Fibroblast of gingiva (primary cell): ENCODE data around the gene CST1.
"Not testable (repeated sequence)": the region's sequence is repeated elsewhere in the genome, so short reads cannot be mapped to it uniquely, and the experiment has no call there.

Experiments used
- DNase-seq: peaks from one replicate; pipeline ENCODE4 v3.0.0-alpha.2; 2011; ENCODE audit warnings: low read depth

The CST1 gene

GRCh38 chr20:23754731-23755130, 4.0 kb upstream of the CST1 start:
- DNase-seq, result peak; percentile 15

DNA sequence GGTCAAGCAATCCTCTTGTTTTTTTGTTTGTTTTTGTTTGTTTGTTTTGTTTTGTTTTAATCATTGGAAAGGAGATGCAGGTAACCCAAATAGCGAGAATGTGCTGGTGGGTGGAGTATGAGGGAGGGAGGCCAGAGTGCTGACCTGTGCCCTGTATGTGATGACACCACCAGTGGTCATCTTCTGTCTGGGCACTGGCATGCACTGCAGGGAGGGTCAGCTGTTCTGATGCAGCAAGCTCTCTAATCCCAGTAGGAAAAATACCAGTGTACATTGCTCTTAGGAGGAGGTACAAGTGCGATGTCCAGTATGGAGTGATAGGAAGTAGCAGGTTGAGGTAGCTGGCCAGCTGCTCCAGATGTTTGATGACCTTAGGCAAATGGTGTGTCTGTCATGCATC, 2.9 kb upstream of the CST1 start:
- DNase-seq, result no peak

DNA sequence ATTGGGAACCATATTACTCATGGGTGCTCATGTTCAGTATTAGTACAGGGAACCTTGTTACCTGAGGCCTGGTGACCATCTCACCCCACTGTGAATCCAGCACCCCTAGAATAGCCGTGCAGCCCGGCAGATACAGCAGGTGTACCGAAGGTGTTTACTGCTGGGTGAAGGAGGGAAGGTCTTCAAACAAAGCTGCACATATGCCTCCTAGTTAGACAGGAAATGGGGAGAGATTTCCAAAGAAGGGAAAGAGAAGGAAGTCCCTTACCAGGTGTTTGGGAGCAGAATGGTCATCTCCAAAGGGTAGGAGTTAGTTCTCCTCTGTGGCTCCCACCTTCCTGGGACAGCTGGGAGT, 2.4 kb upstream of the CST1 start:
- DNase-seq, result no peak

DNA sequence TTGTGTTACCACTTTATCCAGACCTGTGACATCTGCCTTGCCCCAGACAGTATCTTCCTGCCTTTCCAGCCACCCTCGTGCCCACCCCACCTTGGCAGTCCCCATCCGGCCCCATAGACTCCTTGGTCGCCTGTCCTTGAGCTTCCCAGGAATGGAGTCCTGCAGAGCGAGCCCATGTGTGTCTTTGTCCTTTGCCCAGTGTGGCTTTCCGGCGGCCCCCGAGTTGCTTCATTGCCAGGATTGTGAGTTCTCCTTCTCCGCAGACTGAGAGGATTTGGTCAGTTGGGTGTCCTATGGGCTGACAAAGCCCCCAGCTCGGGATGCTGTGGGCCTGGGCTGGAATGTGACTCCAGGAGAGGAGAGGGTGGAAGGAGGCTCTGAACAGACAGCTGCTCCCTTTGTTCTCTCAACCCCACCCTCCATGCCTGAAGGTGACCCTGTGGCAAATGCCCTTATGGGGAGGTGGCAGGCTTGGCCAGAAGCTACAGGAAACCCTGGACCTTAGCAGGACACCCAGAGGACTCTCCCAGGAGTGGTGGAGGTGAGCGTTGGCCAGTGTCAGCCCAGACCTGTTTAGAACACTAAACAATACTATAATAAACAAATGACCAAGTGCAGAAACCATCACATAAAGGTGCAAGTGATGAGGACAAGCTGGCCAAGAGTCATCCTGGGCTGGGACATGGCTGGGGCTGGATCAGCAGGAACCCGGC, 1.9 kb upstream of the CST1 start:
- no peak for DNase-seq

- no peak for DNase-seq
Observed at GRCh38 chr20:23752019-23752418, 1.3 kb upstream of the CST1 start.

DNA sequence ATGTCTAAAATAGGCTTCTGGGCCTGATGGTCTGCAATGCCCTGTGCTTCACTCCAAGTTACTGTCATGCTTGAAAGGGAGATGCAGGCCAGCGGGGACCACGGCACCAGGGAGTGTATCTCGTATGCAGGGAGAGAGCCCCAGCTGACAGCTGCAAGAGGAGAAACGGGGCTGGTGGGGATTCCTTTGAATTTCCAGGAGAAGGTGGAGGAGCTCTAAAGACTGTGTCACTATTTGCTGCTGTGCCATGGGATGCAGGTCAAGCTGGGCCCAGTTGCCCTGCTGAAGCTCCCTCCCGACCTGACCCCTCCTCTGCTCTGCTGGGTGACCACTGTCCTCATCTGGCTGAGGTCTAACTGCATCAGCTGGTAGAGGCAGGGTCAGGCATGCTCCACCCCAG, 989 bp downstream of the CST1 start:
- DNase-seq, result no peak

DNA sequence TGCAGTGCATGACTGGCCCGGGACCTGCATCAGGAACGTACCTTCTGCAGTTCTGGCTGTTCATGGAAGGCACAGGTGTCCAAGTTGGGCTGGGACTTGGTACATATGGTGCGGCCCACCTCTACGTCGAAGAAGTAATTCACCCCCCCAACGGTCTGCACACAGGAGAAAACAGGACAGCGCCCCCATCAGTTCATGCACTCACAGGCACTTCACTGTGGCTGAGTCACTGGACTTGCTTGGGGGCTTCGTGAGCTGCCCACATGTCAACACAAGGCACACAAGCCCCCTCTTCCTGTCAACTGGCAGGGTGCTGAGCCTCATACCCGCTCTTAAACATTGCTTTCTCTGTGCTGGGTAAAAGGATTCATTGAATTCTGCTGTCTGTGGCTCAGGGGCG, 1.8 kb downstream of the CST1 start:
- DNase-seq, result not testable (repeated sequence)

DNA sequence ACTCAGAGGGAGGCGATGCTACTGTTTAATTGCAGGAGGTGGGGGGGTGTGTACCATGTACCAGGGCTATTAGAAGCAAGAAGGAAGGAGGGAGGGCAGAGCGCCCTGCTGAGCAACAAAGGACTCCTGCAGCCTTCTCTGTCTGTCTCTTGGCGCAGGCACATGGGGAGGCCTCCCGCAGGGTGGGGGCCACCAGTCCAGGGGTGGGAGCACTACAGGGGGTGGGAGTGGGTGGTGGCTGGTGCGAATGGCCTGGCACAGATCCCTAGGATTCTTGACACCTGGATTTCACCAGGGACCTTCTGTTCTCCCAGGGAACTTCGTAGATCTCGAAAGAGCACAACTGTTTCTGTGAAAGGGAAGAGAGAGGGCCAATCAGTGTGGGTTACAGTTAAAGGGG, 3.2 kb downstream of the CST1 start:
- DNase-seq, result not testable (repeated sequence)

- not testable (repeated sequence) for DNase-seq
Observed at GRCh38 chr20:23747092-23747491, 3.6 kb downstream of the CST1 start.

DNA sequence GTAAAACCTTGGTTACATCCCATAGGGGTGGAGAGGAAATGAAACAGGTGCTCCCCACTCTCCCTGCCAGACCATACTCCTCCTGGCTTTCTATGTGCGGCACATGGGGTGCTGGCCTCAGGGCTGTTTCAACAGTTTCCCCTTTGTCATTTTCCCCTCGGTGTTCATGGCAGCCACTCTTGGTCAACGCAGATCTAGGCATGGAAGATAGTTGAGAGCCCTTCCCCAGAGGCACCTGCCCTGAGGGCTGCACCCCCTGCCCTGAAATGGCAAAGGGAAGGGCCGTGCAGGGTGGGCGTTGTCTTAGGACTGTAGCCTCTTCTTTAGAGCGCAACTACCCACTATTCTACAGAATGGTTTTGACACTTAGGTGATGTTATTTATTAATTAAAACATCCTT, 4.4 kb downstream of the CST1 start:
- no peak for DNase-seq

GRCh38 chr20:23745247-23745646, 5.5 kb downstream of the CST1 start:
- DNase-seq, result no peak

GRCh38 chr20:23744817-23745216, 5.9 kb downstream of the CST1 start:
- DNase-seq, result no peak

GRCh38 chr20:23735391-23735790, 15.3 kb downstream of the CST1 start:
- DNase-seq, result not testable (repeated sequence)

GRCh38 chr20:23734949-23735348, 15.8 kb downstream of the CST1 start:
- not testable (repeated sequence) for DNase-seq

- DNase-seq, result peak; percentile 42
Observed at GRCh38 chr20:23734440-23734839, 16.3 kb downstream of the CST1 start.

- no peak for DNase-seq
Observed at GRCh38 chr20:23727016-23727415, 23.7 kb downstream of the CST1 start.

GRCh38 chr20:23725102-23725501, 25.6 kb downstream of the CST1 start:
- DNase-seq, result no peak

- DNase-seq, result peak; percentile 8
Observed at GRCh38 chr20:23723659-23724307, 27.0 kb downstream of the CST1 start.

DNA sequence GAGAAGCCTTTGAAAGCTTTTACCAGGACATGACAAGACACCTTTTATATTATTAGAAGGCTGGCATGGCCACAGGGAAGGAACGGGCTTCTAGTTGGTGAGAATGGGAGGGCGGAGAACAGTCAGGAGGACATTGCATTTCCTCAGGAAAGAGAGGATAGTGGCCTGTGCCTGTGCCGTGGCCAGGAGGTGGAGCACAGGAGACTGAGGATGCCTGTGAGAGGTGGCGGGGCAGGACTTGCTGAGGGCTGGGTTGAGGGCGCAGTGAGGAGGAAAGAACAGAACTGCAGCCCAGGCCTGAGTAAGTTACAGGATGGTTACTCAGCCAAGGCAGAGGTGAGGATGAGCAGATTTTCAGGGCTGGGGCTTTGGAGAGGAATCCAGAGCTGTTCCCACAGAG, 27.9 kb downstream of the CST1 start:
- DNase-seq, result not testable (repeated sequence)

DNA sequence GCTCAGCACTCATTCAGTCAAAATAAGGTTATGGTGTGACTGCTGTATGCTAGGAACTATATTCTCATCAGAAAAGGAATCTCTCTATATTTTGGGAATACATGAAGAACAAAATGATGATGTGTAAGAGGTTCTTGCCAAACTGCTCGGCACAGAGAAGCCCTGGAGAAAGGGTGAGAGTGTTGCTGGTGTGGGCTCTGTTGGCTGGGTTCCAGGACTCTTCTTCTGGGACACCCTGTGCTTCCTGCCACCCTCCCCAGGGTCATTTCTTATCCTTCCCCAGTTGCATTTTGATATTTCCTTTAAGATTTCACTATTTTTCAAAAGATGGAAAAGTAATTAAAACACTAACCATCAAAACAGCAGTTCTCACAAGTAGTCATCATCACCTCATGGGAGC, 28.8 kb downstream of the CST1 start:
- DNase-seq, result no peak

- not testable (repeated sequence) for DNase-seq
Observed at GRCh38 chr20:23719351-23719750, 31.4 kb downstream of the CST1 start.

- not testable (repeated sequence) for DNase-seq
Observed at GRCh38 chr20:23711778-23712177, 39.0 kb downstream of the CST1 start.

- no peak for DNase-seq
Observed at GRCh38 chr20:23710771-23711170, 40.0 kb downstream of the CST1 start.

- no peak for DNase-seq
Observed at GRCh38 chr20:23705895-23706294, 44.8 kb downstream of the CST1 start.
